RWPE1 (cell line): ENCODE data around the gene FKBP14.
"Not testable (repeated sequence)": the region's sequence is repeated elsewhere in the genome, so short reads cannot be mapped to it uniquely, and the experiment has no call there.

Experiments
- CTCF ChIA-PET: fragments of 350-600 bp; sonication (Branson Sonifier 250); formaldehyde crosslinking; extraction: SDS; loops from one replicate; lab custom pipeline; 2021; lab: Yijun Ruan, JAX
- POLR2A ChIA-PET: fragments of 400-600 bp; formaldehyde crosslinking; extraction: SDS; loops from one replicate; lab custom pipeline; 2020; ENCODE audit warnings: antibody characterized with exemption; ENCODE audit not compliant: low non-redundant PET; lab: Yijun Ruan, JAX
- DNase-seq: peaks from one replicate; pipeline ENCODE4 v3.0.0; 2012; ENCODE audit warnings: low spot score
- H3K27ac ChIP-seq: fragments of 450-650 bp; 2 replicates; pipeline ENCODE4 v1.5.1; 2017
- TF ChIP-seq, protein P1 (sequence below): fragments of 450-650 bp; conservative IDR thresholded peaks from 2 replicates; pipeline ENCODE4 v1.5.1; 2017; ENCODE audit warnings: low read depth, mild to moderate bottlenecking

FKBP14 gene

GRCh38 chr7:30066687-30067086, 40.2 kb upstream of the FKBP14 start:
- no peak for DNase-seq
- ChIA-PET POLR2A (no interaction called here), CTCF (interaction anchor here (0.6 kb wide), 1 partner anchor 211 kb away, joined by 3 read pairs; no protein-coding TSS in a partner anchor)
- no peak overlapping the region for H3K27ac ChIP-seq
- TF ChIP-seq, protein P1, sequence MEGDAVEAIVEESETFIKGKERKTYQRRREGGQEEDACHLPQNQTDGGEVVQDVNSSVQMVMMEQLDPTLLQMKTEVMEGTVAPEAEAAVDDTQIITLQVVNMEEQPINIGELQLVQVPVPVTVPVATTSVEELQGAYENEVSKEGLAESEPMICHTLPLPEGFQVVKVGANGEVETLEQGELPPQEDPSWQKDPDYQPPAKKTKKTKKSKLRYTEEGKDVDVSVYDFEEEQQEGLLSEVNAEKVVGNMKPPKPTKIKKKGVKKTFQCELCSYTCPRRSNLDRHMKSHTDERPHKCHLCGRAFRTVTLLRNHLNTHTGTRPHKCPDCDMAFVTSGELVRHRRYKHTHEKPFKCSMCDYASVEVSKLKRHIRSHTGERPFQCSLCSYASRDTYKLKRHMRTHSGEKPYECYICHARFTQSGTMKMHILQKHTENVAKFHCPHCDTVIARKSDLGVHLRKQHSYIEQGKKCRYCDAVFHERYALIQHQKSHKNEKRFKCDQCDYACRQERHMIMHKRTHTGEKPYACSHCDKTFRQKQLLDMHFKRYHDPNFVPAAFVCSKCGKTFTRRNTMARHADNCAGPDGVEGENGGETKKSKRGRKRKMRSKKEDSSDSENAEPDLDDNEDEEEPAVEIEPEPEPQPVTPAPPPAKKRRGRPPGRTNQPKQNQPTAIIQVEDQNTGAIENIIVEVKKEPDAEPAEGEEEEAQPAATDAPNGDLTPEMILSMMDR: no peak

DNA sequence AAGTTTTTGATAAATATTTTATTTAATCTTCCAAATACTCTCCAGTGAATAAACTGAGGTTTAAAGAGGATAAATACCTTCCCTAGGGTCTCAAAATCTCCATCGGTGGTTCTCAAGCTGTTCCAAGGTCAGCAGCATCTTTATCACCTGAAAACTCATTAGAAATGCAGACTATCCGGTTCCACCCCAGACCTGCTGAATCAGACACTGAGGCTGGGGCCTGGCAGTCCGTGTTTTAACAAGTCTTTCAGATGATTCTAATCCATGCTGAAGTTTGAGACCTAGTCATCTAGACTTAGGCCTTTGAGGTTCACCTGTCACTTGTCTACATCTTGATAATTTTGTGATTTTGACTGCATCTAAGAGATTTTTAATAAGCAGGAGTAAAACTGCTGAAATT, 39.2 kb upstream of the FKBP14 start:
- peak; percentile 12 for DNase-seq
- CTCF ChIA-PET: no interaction called here
- TF ChIP-seq, protein P1: no peak
- POLR2A ChIA-PET: no interaction called here
- H3K27ac ChIP-seq: no peak overlapping the region

- CTCF ChIA-PET: interaction anchor here (0.6 to 1.6 kb wide), 5 partner anchors 13 to 416 kb away, joined by 3 to 8 read pairs (median 4); no protein-coding TSS in a partner anchor
- peak; percentile 62 for DNase-seq
- POLR2A ChIA-PET: no interaction called here
- TF ChIP-seq, protein P1: peak; percentile 61
- no peak overlapping the region for H3K27ac ChIP-seq
Observed at GRCh38 chr7:30062587-30062986, 36.1 kb upstream of the FKBP14 start.

- TF ChIP-seq, protein P1: peak; percentile 82
- DNase-seq: peak; percentile 30
- CTCF ChIA-PET: interaction anchor here (0.6 to 1.4 kb wide), 8 partner anchors 14 to 214 kb away, joined by 3 to 6 read pairs (median 4); no protein-coding TSS in a partner anchor
- POLR2A ChIA-PET, H3K27ac ChIP-seq: not testable (repeated sequence)
Observed at GRCh38 chr7:30061786-30062185, 35.3 kb upstream of the FKBP14 start.

GRCh38 chr7:30057741-30058140, 31.2 kb upstream of the FKBP14 start:
- ChIA-PET CTCF (no interaction called here), POLR2A (no interaction called here)
- TF ChIP-seq, protein P1: no peak
- H3K27ac ChIP-seq: no peak overlapping the region
- no peak for DNase-seq

DNA sequence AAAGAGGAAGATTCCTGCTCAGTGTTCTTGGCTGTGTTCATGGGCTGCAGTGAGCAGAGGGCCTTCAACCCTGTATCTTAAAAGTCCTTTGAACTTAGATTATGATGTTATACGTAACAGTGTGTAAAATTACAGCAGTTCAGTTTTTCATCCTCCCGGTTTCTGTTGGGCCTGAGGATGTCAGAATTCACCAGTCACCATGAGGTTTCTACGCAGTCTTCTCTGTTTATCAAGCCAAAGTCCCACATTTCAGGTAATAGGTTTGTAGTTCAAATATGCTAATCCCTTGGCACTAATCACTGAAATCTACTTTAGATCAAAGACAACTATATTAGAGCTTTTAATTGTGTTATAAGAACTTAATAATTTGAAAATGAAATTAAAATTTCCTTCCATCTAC, 26.6 kb upstream of the FKBP14 start:
- DNase-seq: no peak
- no peak overlapping the region for H3K27ac ChIP-seq
- ChIA-PET CTCF (no interaction called here), POLR2A (no interaction called here)
- TF ChIP-seq, protein P1: no peak
